ENCODE data around the gene FLYWCH2.
"Not testable (repeated sequence)": the region's sequence is repeated elsewhere in the genome, so short reads cannot be mapped to it uniquely, and the experiment has no call there.

Gene FLYWCH2

GRCh38 chr16:2937170-2937569 is 54.2 kb downstream of the FLYWCH2 start:
- in situ Hi-C loops (cut with MboI; ENCODE audit: low sequenced_read_pairs) = no loop called here

GRCh38 chr16:2938206-2938605 is 55.2 kb downstream of the FLYWCH2 start:
- in situ Hi-C loops (cut with MboI; ENCODE audit: low sequenced_read_pairs) = no loop called here

- in situ Hi-C loops (cut with MboI; ENCODE audit: low sequenced_read_pairs) = no loop called here
Observed at GRCh38 chr16:2939968-2940367, 57.0 kb downstream of the FLYWCH2 start.

- in situ Hi-C loops (cut with MboI; ENCODE audit: low sequenced_read_pairs) = no loop called here
Observed at GRCh38 chr16:2942045-2942444, 59.0 kb downstream of the FLYWCH2 start.

GRCh38 chr16:2943716-2944115 is 60.7 kb downstream of the FLYWCH2 start:
- in situ Hi-C loops (cut with MboI; ENCODE audit: low sequenced_read_pairs) = not testable (repeated sequence)

GRCh38 chr16:2946649-2947048 is 63.6 kb downstream of the FLYWCH2 start:
- in situ Hi-C loops (cut with MboI; ENCODE audit: low sequenced_read_pairs) = no loop called here
